Chondrocyte (in vitro differentiated cells): ENCODE results near the gene C1R. TPM values are rescaled to one million over a fixed set of nuclear protein-coding genes. Genes with fewer than 3 reads are reported as not detected.
A peak's percentile ranks its signal among the peaks of the same experiment; 100 is the strongest.

Experiments used
- DNase-seq: peaks from one replicate; pipeline ENCODE4 v3.0.0; 2021; ENCODE audit warnings: mixed read lengths, low spot score
- H3K27ac Mint-ChIP-seq: one replicate; pipeline ENCODE4 v1.8.0; 2021; ENCODE audit warnings: mild to moderate bottlenecking, moderate library complexity, mixed read lengths; ENCODE audit not compliant: unreplicated experiment
- H3K27me3 Mint-ChIP-seq: 2 replicates; pipeline ENCODE4 v1.8.0; 2021; ENCODE audit warnings: low read depth, mixed read lengths
- H3K36me3 Mint-ChIP-seq: 2 replicates; pipeline ENCODE4 v1.8.0; 2021; ENCODE audit warnings: low read depth, mixed read lengths
- H3K4me1 Mint-ChIP-seq: 2 replicates; pipeline ENCODE4 v1.8.0; 2021; ENCODE audit warnings: low read depth, mild to moderate bottlenecking, mixed read lengths
- H3K4me3 Mint-ChIP-seq: one replicate; pipeline ENCODE4 v1.8.0; 2021; ENCODE audit warnings: mild to moderate bottlenecking, moderate library complexity, mixed read lengths; ENCODE audit not compliant: unreplicated experiment
- H3K9me3 Mint-ChIP-seq: 2 replicates; pipeline ENCODE4 v1.8.0; 2021; ENCODE audit warnings: low read depth, mixed read lengths
- total RNA-seq: library from RNA; stranded (reverse); gene quantifications from 3 replicates; pipeline ENCODE4 v1.2.1, GENCODE V29; 2021
- TF ChIP-seq, protein P1 (sequence below): fragments of 200-600 bp; sonication (generic); IDR thresholded peaks from 2 replicates; pipeline ENCODE4 v1.5.0; 2021; ENCODE audit warnings: antibody characterized with exemption, mild to moderate bottlenecking, moderate library complexity

The C1R gene
- total RNA-seq, 1 donor from 2014 or later: 21.9 TPM

- peaks cover 2% of the 10 kb centered on the region for H3K36me3 Mint-ChIP-seq
- H3K9me3 Mint-ChIP-seq: no peaks in the 10 kb centered on the region
- H3K27ac Mint-ChIP-seq: no peak overlapping the region
- peak; percentile 30 for DNase-seq
- TF ChIP-seq, protein P1, sequence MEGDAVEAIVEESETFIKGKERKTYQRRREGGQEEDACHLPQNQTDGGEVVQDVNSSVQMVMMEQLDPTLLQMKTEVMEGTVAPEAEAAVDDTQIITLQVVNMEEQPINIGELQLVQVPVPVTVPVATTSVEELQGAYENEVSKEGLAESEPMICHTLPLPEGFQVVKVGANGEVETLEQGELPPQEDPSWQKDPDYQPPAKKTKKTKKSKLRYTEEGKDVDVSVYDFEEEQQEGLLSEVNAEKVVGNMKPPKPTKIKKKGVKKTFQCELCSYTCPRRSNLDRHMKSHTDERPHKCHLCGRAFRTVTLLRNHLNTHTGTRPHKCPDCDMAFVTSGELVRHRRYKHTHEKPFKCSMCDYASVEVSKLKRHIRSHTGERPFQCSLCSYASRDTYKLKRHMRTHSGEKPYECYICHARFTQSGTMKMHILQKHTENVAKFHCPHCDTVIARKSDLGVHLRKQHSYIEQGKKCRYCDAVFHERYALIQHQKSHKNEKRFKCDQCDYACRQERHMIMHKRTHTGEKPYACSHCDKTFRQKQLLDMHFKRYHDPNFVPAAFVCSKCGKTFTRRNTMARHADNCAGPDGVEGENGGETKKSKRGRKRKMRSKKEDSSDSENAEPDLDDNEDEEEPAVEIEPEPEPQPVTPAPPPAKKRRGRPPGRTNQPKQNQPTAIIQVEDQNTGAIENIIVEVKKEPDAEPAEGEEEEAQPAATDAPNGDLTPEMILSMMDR: no peak
- no peaks in the 10 kb centered on the region for H3K4me1 Mint-ChIP-seq
- H3K27me3 Mint-ChIP-seq: peaks cover 2% of the 10 kb centered on the region
- H3K4me3 Mint-ChIP-seq: no peak overlapping the region
Measured at GRCh38 chr12:7122811-7123769, 30.8 kb upstream of the C1R start.

- peak; percentile 59 for DNase-seq
- H3K9me3 Mint-ChIP-seq: no peaks in the 10 kb centered on the region
- H3K27ac Mint-ChIP-seq: no peak overlapping the region
- TF ChIP-seq, protein P1: no peak
- H3K36me3 Mint-ChIP-seq: peaks cover 2% of the 10 kb centered on the region
- H3K4me3 Mint-ChIP-seq: no peak overlapping the region
- no peaks in the 10 kb centered on the region for H3K4me1 Mint-ChIP-seq
- H3K27me3 Mint-ChIP-seq: peaks cover 6% of the 10 kb centered on the region
Measured at GRCh38 chr12:7121324-7121723, 29.1 kb upstream of the C1R start.

GRCh38 chr12:7120166-7120565, 27.9 kb upstream of the C1R start:
- Mint-ChIP-seq H3K4me3 (no peak overlapping the region), H3K27me3 (peaks cover 6% of the 10 kb centered on the region), H3K36me3 (peaks cover 3% of the 10 kb centered on the region), H3K4me1 (no peaks in the 10 kb centered on the region), H3K27ac (no peak overlapping the region), H3K9me3 (no peaks in the 10 kb centered on the region)
- TF ChIP-seq, protein P1: no peak
- no peak for DNase-seq

- H3K27me3 Mint-ChIP-seq: peaks cover 6% of the 10 kb centered on the region
- H3K4me3 Mint-ChIP-seq: no peak overlapping the region
- TF ChIP-seq, protein P1: no peak
- no peaks in the 10 kb centered on the region for H3K4me1 Mint-ChIP-seq
- no peak overlapping the region for H3K27ac Mint-ChIP-seq
- DNase-seq: peak; percentile 66
- H3K9me3 Mint-ChIP-seq: no peaks in the 10 kb centered on the region
- H3K36me3 Mint-ChIP-seq: peaks cover 3% of the 10 kb centered on the region
Measured at GRCh38 chr12:7118881-7119280, 26.6 kb upstream of the C1R start.

GRCh38 chr12:7117670-7118069, 25.4 kb upstream of the C1R start:
- no peak overlapping the region for H3K4me3 Mint-ChIP-seq

More at GRCh38 chr12:7117670-7118069, 25.4 kb upstream of the C1R start:
- Mint-ChIP-seq H3K27ac (no peak overlapping the region), H3K9me3 (no peaks in the 10 kb centered on the region), H3K36me3 (peaks cover 3% of the 10 kb centered on the region), H3K4me1 (no peaks in the 10 kb centered on the region), H3K27me3 (peaks cover 6% of the 10 kb centered on the region)
- DNase-seq: no peak
- TF ChIP-seq, protein P1: no peak
